GM21381 (cell line): ENCODE results near the gene GNAT1.
"Not testable (repeated sequence)": the region's sequence is repeated elsewhere in the genome, so short reads cannot be mapped to it uniquely, and the experiment has no call there.

Source experiments
- ATAC-seq: cut with Tn5 transposase; IDR thresholded peaks from one replicate; pipeline ENCODE4 v1.9.1; 2021; ENCODE audit warnings: mild to moderate bottlenecking, moderate library complexity; ENCODE audit not compliant: unreplicated experiment

Gene GNAT1

GRCh38 chr3:50201573-50202315 is 10.3 kb downstream of the GNAT1 start:
- no peak for ATAC-seq

- no peak for ATAC-seq
Measured at GRCh38 chr3:50202353-50203112, 11.1 kb downstream of the GNAT1 start.

GRCh38 chr3:50203113-50203808 is 11.9 kb downstream of the GNAT1 start:
- ATAC-seq = no peak

- no peak for ATAC-seq
Measured at GRCh38 chr3:50203809-50204803, 12.7 kb downstream of the GNAT1 start.

GRCh38 chr3:50204804-50205412 is 13.5 kb downstream of the GNAT1 start, which contains the start of gene SLC38A3:
SLC38A3 (plus strand) TSS chr3:50205271; CDS start chr3:50214200, 8,929 bp downstream.
- ATAC-seq = no peak

- no peak for ATAC-seq
Measured at GRCh38 chr3:50205413-50206276, 14.2 kb downstream of the GNAT1 start.

DNA sequence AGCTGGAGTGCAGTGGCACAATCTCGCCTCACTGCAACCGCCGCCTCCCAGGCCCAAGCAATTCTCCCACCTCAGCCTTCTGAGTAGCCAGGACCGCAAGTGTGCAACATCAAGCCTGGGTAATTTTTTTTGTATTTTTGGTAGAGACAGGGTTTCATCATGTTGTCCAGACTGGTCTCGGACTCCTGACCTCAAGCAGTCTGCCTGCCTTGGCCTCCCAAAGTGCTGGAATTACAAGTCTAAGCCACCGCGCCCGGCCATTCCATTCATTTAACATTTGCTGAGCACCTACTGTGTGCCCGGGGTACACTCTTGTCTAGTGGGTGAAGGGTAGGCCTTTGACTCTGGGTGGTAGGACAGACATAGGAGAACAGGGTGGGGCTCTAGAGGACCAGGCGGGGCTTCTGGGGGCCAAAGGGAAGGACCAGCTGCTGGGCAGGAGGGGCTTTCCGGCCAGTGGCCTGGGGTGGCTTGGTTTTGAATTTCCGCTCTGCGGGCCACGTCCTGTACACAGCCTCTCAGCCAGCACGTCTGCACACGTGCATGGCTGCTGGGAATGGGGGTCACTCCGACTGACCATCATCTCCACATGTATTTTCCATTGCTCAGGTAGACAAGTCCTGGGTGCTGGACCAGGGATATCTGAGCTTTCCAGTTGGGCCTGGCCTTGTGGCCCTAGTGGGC is 16.1 kb downstream of the GNAT1 start:
- no peak for ATAC-seq

- no peak for ATAC-seq
Measured at GRCh38 chr3:50208677-50209344, 17.4 kb downstream of the GNAT1 start.

DNA sequence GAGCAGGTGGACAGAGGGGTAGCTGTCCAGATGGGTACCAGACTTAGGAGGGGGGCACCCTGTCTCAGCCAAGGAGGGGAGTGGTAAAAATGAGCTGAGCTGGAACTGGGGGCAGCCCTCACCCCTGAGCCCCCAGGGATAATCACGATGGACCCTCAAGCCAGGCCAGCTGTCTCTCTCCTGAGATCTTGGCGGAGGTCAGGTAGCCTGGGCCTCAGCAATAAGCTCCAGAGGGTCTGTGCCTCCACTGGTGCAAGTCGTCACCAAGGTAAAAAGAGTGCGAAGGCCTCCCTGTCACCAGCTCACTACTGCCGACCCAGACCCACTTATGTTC is 18.7 kb downstream of the GNAT1 start:
- no peak for ATAC-seq

GRCh38 chr3:50210510-50211367 is 19.3 kb downstream of the GNAT1 start:
- ATAC-seq = no peak

- not testable (repeated sequence) for ATAC-seq
Measured at GRCh38 chr3:50211368-50211717, 19.9 kb downstream of the GNAT1 start.

GRCh38 chr3:50211930-50212329 is 20.5 kb downstream of the GNAT1 start:
- no peak for ATAC-seq

GRCh38 chr3:50212502-50212901 is 21.1 kb downstream of the GNAT1 start:
- ATAC-seq = no peak

GRCh38 chr3:50212971-50213370 is 21.6 kb downstream of the GNAT1 start:
- no peak for ATAC-seq

DNA sequence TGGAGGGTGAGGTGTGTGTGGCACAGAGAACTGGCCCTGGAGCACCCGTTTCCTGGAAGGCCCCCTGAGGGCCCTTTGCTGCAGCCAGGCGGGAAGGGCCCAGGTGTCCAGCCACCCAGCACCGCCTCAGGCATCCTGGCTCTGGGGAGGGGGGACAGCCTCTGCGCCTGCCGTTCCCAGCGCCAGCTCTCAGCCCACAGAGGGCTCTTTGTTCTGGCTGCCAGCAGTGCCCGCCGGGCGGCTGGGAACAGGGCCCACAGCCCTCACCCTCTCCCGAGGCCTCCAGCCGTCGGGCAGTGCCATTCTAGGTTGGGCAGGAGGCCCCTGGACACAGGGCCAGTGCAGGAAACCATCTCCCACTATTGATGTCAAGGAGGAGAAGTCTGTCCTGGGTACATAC is 22.0 kb downstream of the GNAT1 start:
- ATAC-seq = no peak

- no peak for ATAC-seq
Measured at GRCh38 chr3:50214824-50215223, 23.4 kb downstream of the GNAT1 start.

- no peak for ATAC-seq
Measured at GRCh38 chr3:50215529-50215928, 24.1 kb downstream of the GNAT1 start.
